ENCODE results near the gene ZNF726. TPM values are rescaled to one million over a fixed set of nuclear protein-coding genes. Genes with fewer than 3 reads are reported as not detected.
"Not testable (repeated sequence)": the region's sequence is repeated elsewhere in the genome, so short reads cannot be mapped to it uniquely, and the experiment has no call there.

ZNF726 gene
- total RNA-seq, 1 donor from 2014 or later = 0.30 TPM

DNA sequence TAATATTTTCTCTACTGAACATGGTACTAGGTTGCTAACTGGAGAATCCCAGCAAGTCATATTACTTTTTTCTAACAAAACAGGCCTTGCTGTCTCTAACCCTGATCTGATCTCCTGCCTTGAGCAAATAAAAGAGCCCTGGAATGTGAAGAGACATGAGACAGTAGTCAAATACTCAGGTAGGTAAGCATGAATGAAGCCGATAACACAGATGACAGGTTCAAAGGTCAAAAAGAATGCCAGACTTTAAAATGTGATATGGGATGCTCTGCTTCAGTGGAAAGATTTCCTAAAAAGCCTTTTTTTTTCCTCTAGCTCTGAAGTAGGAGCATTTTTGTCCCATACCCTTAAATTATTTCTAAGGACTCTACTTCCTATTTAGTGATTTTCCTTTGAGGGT lies 28.7 kb downstream of the ZNF726 start:
- no peak for DNase-seq
- intact Hi-C loops (cut with micrococcal nuclease) = no loop called here
- Histone ChIP-seq H3K4me1 (no peaks in the 10 kb centered on the region), H3K36me3 (no peaks in the 10 kb centered on the region), H3K9me3 (replicated peaks) (peaks cover 15% of the 10 kb centered on the region), H3K27ac (replicated peaks) (no peak overlapping the region), H3K4me3 (no peak overlapping the region), H3K27me3 (ENCODE audit: low read depth) (no peaks in the 10 kb centered on the region)
- TF ChIP-seq, protein P1, sequence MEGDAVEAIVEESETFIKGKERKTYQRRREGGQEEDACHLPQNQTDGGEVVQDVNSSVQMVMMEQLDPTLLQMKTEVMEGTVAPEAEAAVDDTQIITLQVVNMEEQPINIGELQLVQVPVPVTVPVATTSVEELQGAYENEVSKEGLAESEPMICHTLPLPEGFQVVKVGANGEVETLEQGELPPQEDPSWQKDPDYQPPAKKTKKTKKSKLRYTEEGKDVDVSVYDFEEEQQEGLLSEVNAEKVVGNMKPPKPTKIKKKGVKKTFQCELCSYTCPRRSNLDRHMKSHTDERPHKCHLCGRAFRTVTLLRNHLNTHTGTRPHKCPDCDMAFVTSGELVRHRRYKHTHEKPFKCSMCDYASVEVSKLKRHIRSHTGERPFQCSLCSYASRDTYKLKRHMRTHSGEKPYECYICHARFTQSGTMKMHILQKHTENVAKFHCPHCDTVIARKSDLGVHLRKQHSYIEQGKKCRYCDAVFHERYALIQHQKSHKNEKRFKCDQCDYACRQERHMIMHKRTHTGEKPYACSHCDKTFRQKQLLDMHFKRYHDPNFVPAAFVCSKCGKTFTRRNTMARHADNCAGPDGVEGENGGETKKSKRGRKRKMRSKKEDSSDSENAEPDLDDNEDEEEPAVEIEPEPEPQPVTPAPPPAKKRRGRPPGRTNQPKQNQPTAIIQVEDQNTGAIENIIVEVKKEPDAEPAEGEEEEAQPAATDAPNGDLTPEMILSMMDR (IDR thresholded peaks at IDR 0.05; ENCODE audit: borderline replicate concordance) = no peak

DNA sequence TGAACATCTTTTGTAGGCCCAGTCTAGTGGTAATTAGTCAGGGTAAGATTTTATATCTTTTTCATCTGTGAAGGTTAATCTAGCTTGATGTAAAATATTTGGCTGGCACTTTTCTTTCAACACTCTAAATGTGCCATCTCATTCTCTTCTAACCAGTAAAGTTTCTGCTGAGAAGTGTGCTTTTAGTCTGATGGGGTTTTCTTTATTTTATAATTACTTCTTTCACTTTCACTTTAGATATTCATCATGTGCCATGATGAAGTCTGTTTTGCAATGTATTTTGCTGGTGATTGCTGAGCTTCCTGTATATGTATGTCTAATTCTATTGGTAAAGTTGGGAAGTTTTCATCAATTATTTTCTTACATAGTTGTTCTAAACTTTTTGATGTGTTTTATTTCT lies 31.9 kb downstream of the ZNF726 start:
- Histone ChIP-seq H3K4me3 (no peak overlapping the region), H3K27ac (replicated peaks) (no peak overlapping the region), H3K9me3 (replicated peaks) (peaks cover 8% of the 10 kb centered on the region), H3K4me1 (no peaks in the 10 kb centered on the region), H3K27me3 (ENCODE audit: low read depth) (no peaks in the 10 kb centered on the region), H3K36me3 (no peaks in the 10 kb centered on the region)
- intact Hi-C loops (cut with micrococcal nuclease) = no loop called here
- no peak for DNase-seq
- TF ChIP-seq, protein P1 (IDR thresholded peaks at IDR 0.05; ENCODE audit: borderline replicate concordance) = no peak

DNA sequence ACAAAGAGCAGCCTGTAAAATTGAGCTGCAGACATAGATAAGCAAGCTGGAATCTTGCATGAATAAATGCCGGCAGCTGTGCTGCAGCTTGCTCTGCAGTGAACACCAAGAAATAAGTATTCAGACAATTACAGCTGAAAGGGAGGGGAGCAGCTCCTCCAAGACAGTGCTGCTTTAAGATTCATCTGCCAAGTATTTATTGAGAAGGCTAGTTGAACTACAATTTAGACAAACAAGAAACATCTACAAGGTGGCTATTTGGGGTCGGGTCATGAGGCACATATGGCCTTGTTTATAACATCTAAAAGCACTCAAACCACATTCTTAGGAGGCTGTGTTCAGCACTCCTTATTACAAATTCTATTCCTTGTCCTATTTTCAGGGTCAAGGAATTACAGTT lies 34.9 kb downstream of the ZNF726 start:
- Histone ChIP-seq H3K36me3 (no peaks in the 10 kb centered on the region), H3K4me1 (no peaks in the 10 kb centered on the region)
- intact Hi-C loops (cut with micrococcal nuclease) = no loop called here

DNA sequence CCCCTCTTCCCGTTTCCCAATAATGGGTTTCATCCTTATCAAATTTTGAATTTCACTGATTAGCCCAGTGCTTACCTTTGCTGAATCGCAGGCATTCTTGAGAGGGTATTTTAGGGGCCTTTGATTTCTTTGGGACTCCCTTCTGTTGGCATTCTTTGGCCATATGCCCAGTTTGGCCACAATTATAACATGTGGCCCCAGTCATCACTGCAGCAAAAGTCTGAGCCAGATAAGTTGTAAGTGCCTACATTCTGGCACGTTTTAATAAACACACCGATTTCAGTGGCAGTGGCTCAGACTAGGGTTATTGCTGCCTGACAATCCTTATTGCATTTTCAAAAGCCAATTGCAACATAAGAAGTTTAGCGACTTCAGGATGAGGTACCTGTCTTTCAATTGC lies 41.4 kb downstream of the ZNF726 start:
- Histone ChIP-seq H3K4me1 (no peaks in the 10 kb centered on the region), H3K27ac (replicated peaks) (no peak overlapping the region), H3K9me3 (replicated peaks) (no peaks in the 10 kb centered on the region), H3K4me3 (no peak overlapping the region), H3K27me3 (ENCODE audit: low read depth) (no peaks in the 10 kb centered on the region), H3K36me3 (no peaks in the 10 kb centered on the region)
- DNase-seq = no peak
- TF ChIP-seq, protein P1 (IDR thresholded peaks at IDR 0.05; ENCODE audit: borderline replicate concordance) = no peak
- intact Hi-C loops (cut with micrococcal nuclease) = no loop called here

More for the DNA sequence above, 34.9 kb downstream of the ZNF726 start:
- no peak overlapping the region for H3K27ac ChIP-seq (replicated peaks)
- DNase-seq = no peak
- TF ChIP-seq, protein P1 (IDR thresholded peaks at IDR 0.05; ENCODE audit: borderline replicate concordance) = no peak
- no peaks in the 10 kb centered on the region for H3K27me3 ChIP-seq (ENCODE audit: low read depth)
- peaks cover 4% of the 10 kb centered on the region for H3K9me3 ChIP-seq (replicated peaks)
- no peak overlapping the region for H3K4me3 ChIP-seq

DNA sequence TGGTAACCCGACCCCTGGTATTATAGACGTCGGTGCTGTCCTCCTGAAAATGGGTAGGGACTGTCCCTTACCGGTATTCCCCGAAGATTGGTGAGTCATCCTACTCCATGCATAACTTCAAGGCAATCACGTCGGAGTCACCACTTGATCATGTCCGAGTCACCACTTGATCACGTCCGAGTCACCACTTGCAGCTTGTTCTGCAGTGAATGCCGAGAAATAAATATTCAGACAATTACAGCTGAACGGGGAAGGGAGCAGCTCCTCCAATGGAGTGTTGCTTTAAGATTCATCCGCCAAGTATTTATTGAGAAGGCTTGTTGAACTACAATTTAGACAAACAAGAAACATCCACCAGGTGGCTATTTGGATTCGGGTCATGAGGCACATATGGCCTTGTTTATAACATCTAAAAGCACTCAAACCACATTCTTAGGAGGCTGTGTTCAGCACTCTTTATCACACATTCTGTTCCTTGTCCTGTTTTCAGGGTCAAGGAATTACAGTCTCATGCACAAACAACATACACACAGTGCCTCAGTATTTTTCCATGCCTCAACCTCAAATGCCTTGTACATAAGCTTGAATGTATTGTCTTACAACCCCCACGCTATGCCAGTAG lies 43.1 kb downstream of the ZNF726 start:
- Histone ChIP-seq H3K4me1 (no peaks in the 10 kb centered on the region), H3K4me3 (no peak overlapping the region), H3K9me3 (replicated peaks) (no peaks in the 10 kb centered on the region), H3K27me3 (ENCODE audit: low read depth) (no peaks in the 10 kb centered on the region), H3K36me3 (no peaks in the 10 kb centered on the region), H3K27ac (replicated peaks) (no peak overlapping the region)
- intact Hi-C loops (cut with micrococcal nuclease) = no loop called here
- TF ChIP-seq, protein P1 (IDR thresholded peaks at IDR 0.05; ENCODE audit: borderline replicate concordance) = no peak
- no peak for DNase-seq

DNA sequence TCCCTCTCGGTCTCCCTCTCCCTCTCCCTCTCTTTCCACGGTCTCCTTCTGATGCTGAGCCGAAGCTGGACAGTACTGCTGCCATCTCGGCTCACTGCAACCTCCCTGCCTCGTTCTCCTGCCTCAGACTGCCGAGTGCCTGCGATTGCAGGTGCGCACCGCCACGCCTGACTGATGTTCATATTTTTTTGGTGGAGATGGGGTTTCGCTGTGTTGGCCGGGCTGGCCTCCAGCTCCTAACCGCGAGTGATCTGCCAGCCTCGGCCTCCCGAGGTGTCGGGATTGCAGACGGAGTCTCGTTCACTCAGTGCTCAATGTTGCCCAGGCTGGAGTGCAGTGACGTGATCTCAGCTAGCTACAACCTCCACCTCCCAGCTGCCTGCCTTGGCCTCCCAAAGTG lies 48.7 kb downstream of the ZNF726 start:
- H3K9me3 ChIP-seq (replicated peaks); H3K4me3 ChIP-seq; DNase-seq; H3K27me3 ChIP-seq (ENCODE audit: low read depth); H3K27ac ChIP-seq (replicated peaks); H3K36me3 ChIP-seq; H3K4me1 ChIP-seq; intact Hi-C loops (cut with micrococcal nuclease): not testable (repeated sequence)

DNA sequence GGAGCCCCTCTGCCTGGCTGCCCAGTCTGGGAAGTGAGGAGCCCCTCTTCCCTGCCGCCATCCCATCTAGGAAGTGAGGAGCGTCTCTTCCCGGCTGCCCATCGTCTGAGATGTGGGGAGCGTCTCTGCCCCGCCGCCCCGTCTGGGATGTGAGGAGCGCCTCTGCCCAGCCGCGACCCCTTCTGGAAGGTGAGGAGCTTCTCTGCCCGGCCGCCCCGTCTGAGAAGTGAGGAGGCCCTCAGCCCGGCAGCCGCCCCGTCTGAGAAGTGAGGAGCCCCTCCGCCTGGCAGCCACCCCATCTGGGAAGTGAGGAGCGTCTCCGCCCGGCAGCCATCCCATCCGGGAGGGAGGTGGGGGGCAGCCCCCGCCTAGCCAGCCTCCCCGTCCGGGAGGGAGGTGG lies 49.2 kb downstream of the ZNF726 start:
- H3K4me1 ChIP-seq; H3K27ac ChIP-seq (replicated peaks); DNase-seq; intact Hi-C loops (cut with micrococcal nuclease); H3K9me3 ChIP-seq (replicated peaks); H3K4me3 ChIP-seq; H3K36me3 ChIP-seq: not testable (repeated sequence)
- peaks cover 14% of the 10 kb centered on the region for H3K27me3 ChIP-seq (ENCODE audit: low read depth)

DNA sequence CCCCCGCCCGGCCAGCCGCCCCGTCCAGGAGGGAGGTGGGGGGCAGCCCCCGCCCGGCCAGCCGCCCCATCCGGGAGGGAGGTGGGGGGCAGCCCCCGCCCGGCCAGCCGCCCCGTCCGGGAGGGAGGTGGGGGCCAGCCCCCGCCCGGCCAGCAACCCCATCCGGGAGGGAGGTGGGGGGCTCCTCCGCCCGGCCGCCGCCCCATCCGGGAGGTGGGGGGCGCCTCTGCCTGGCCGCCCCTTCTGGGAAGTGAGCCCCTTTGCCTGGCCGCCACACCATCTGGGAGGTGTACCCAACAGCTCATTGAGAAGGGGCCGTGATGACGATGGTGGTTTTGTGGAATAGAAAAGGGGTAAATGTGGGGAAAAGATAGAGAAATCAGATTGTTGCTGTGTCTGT lies 49.6 kb downstream of the ZNF726 start:
- H3K36me3 ChIP-seq; H3K4me3 ChIP-seq; DNase-seq; H3K27ac ChIP-seq (replicated peaks); H3K4me1 ChIP-seq; H3K9me3 ChIP-seq (replicated peaks); intact Hi-C loops (cut with micrococcal nuclease): not testable (repeated sequence)
- H3K27me3 ChIP-seq (ENCODE audit: low read depth) = peaks cover 18% of the 10 kb centered on the region
